Activated naive CD8-positive, alpha-beta T cell treated with anti-CD3 and anti-CD28 coated beads, Interleukin-2, amount 10 ng/mL, durations not matched to agents 7 days and 5 days (primary cell): ENCODE results near the gene ATRIP. TPM values are rescaled to one million over a fixed set of nuclear protein-coding genes. Genes with fewer than 3 reads are reported as not detected.
"Not testable (repeated sequence)": the region's sequence is repeated elsewhere in the genome, so short reads cannot be mapped to it uniquely, and the experiment has no call there.

Experiments
- ATAC-seq: fragments of 150-1000 bp; cut with Tn5 transposase; one replicate; pipeline ENCODE4 v1.10.0; 2021; ENCODE audit warnings: low read depth, moderate library complexity
- POLR2A ChIA-PET: fragments of 350-600 bp; sonication (Branson Sonifier 250); formaldehyde crosslinking; loops from one replicate; lab custom pipeline; 2021; ENCODE audit warnings: antibody characterized with exemption; lab: Charles Lee
- DNase-seq: peaks from one replicate; pipeline ENCODE4 v3.0.0; 2021
- H3K27ac Mint-ChIP-seq: one replicate; pipeline ENCODE4 v1.8.0; 2022; ENCODE audit warnings: mild to moderate bottlenecking, mixed read lengths
- H3K27me3 Mint-ChIP-seq: one replicate; pipeline ENCODE4 v1.8.0; 2022; ENCODE audit warnings: mild to moderate bottlenecking, moderate library complexity, mixed read lengths
- H3K36me3 Mint-ChIP-seq: one replicate; pipeline ENCODE4 v1.8.0; 2021; ENCODE audit warnings: mild to moderate bottlenecking, mixed read lengths
- H3K4me1 Mint-ChIP-seq: one replicate; pipeline ENCODE4 v1.8.0; 2021; ENCODE audit warnings: mixed read lengths
- H3K4me3 Mint-ChIP-seq: one replicate; pipeline ENCODE4 v1.8.0; 2022; ENCODE audit warnings: mild to moderate bottlenecking, moderate library complexity, mixed read lengths
- H3K9me3 Mint-ChIP-seq: one replicate; pipeline ENCODE4 v1.8.0; 2021; ENCODE audit warnings: mixed read lengths
- total RNA-seq, 2 experiments: library from RNA; stranded (reverse); gene quantifications; one replicate each; pipeline ENCODE4 v1.2.3, GENCODE V29; 2021

ATRIP gene
- total RNA-seq, 2 experiments from 2014 or later, result 17.0 to 19.9 TPM

- Mint-ChIP-seq H3K27ac (no peak overlapping the region), H3K36me3 (peaks cover 10% of the 10 kb centered on the region), H3K9me3 (no peaks in the 10 kb centered on the region), H3K27me3 (no peaks in the 10 kb centered on the region), H3K4me1 (peaks cover 40% of the 10 kb centered on the region), H3K4me3 (peak overlapping the region; percentile 99)
- POLR2A ChIA-PET, result interaction anchor here (1.2 to 3.4 kb wide), 3 partner anchors 22 to 62 kb away, joined by 3 to 18 read pairs (median 3); no protein-coding TSS in a partner anchor
- ATAC-seq, result no peak
- DNase-seq, result peak; percentile 4
Measured at GRCh38 chr3:48441940-48442339, 4.6 kb upstream of the ATRIP start.

- DNase-seq (no peak), ATAC-seq (no peak)
- H3K27ac Mint-ChIP-seq, result peak overlapping the region; percentile 95
- no peaks in the 10 kb centered on the region for H3K27me3 Mint-ChIP-seq
- POLR2A ChIA-PET, result interaction anchor here (0.6 to 5.0 kb wide), 11 partner anchors 10 to 177 kb away, joined by 3 to 57 read pairs (median 5); a partner anchor contains a TSS
- H3K36me3 Mint-ChIP-seq, result peaks cover 19% of the 10 kb centered on the region
- H3K4me3 Mint-ChIP-seq, result peak overlapping the region; percentile 95
- H3K9me3 Mint-ChIP-seq, result no peaks in the 10 kb centered on the region
- H3K4me1 Mint-ChIP-seq, result peaks cover 38% of the 10 kb centered on the region
Measured at GRCh38 chr3:48445277-48445882, 1.2 kb upstream of the ATRIP start.

GRCh38 chr3:48446043-48446424, 503 bp upstream of the ATRIP start:
- Mint-ChIP-seq H3K36me3 (peaks cover 17% of the 10 kb centered on the region), H3K4me1 (peaks cover 38% of the 10 kb centered on the region), H3K27me3 (no peaks in the 10 kb centered on the region), H3K27ac (peak overlapping the region; percentile 95), H3K4me3 (peak overlapping the region; percentile 95), H3K9me3 (no peaks in the 10 kb centered on the region)
- DNase-seq (no peak), ATAC-seq (no peak)
- POLR2A ChIA-PET, result interaction anchor here (0.6 to 5.0 kb wide), 21 partner anchors 10 to 205 kb away, joined by 3 to 57 read pairs (median 5); partner anchors contain the start of genes PFKFB4, SHISA5 and ZNF589

- Mint-ChIP-seq H3K9me3 (no peaks in the 10 kb centered on the region), H3K36me3 (peaks cover 24% of the 10 kb centered on the region), H3K27ac (no peak overlapping the region), H3K4me1 (peaks cover 17% of the 10 kb centered on the region), H3K27me3 (no peaks in the 10 kb centered on the region), H3K4me3 (no peak overlapping the region)
- DNase-seq (peak; percentile 2), ATAC-seq (no peak)
- POLR2A ChIA-PET, result no interaction called here
Measured at GRCh38 chr3:48451270-48451669, 4.7 kb downstream of the ATRIP start.

GRCh38 chr3:48456456-48456855, 9.9 kb downstream of the ATRIP start:
- ATAC-seq (no peak), DNase-seq (no peak)
- H3K36me3 Mint-ChIP-seq, result peaks cover 26% of the 10 kb centered on the region
- no peak overlapping the region for H3K4me3 Mint-ChIP-seq
- no peaks in the 10 kb centered on the region for H3K9me3 Mint-ChIP-seq
- H3K4me1 Mint-ChIP-seq, result peaks cover 18% of the 10 kb centered on the region
- POLR2A ChIA-PET, result interaction anchor here (1.1 to 2.3 kb wide), 3 partner anchors 9 to 17 kb away, joined by 4 to 13 read pairs (median 7); partner anchors contain the start of genes ATRIP, CCDC51 and TMA7
- H3K27ac Mint-ChIP-seq, result no peak overlapping the region
- H3K27me3 Mint-ChIP-seq, result no peaks in the 10 kb centered on the region

GRCh38 chr3:48459331-48459730, 12.8 kb downstream of the ATRIP start:
- peaks cover 17% of the 10 kb centered on the region for H3K4me1 Mint-ChIP-seq
- POLR2A ChIA-PET, result no interaction called here

GRCh38 chr3:48459773-48460516, 13.4 kb downstream of the ATRIP start:
- Mint-ChIP-seq H3K27me3 (no peaks in the 10 kb centered on the region), H3K4me3 (no peak overlapping the region), H3K4me1 (peaks cover 17% of the 10 kb centered on the region), H3K9me3 (no peaks in the 10 kb centered on the region), H3K27ac (peak overlapping the region; percentile 67), H3K36me3 (peaks cover 18% of the 10 kb centered on the region)
- ATAC-seq (no peak), DNase-seq (peak; percentile 14)
- POLR2A ChIA-PET, result interaction anchor here (1.5 kb wide), 1 partner anchor 21 kb away, joined by 7 read pairs; the partner anchor contains the start of gene CCDC51

More at GRCh38 chr3:48459331-48459730, 12.8 kb downstream of the ATRIP start:
- ATAC-seq (no peak), DNase-seq (no peak)
- Mint-ChIP-seq H3K27ac (no peak overlapping the region), H3K9me3 (no peaks in the 10 kb centered on the region), H3K27me3 (no peaks in the 10 kb centered on the region), H3K4me3 (no peak overlapping the region), H3K36me3 (peaks cover 21% of the 10 kb centered on the region)

GRCh38 chr3:48460517-48460902, 14.0 kb downstream of the ATRIP start:
- DNase-seq (peak; percentile 8), ATAC-seq (no peak)
- H3K27me3 Mint-ChIP-seq, result no peaks in the 10 kb centered on the region
- peak overlapping the region; percentile 67 for H3K27ac Mint-ChIP-seq
- peaks cover 22% of the 10 kb centered on the region for H3K4me1 Mint-ChIP-seq
- POLR2A ChIA-PET, result interaction anchor here (1.5 kb wide), 1 partner anchor 21 kb away, joined by 7 read pairs; the partner anchor contains the start of gene CCDC51
- H3K36me3 Mint-ChIP-seq, result peaks cover 16% of the 10 kb centered on the region
- H3K9me3 Mint-ChIP-seq, result no peaks in the 10 kb centered on the region
- peak overlapping the region; percentile 4 for H3K4me3 Mint-ChIP-seq

- POLR2A ChIA-PET, result interaction anchor here (1.1 to 1.4 kb wide), 3 partner anchors 10 to 22 kb away, joined by 3 to 7 read pairs (median 4); partner anchors contain the start of gene CCDC51
- not testable (repeated sequence) for ATAC-seq, H3K9me3 Mint-ChIP-seq
Measured at GRCh38 chr3:48461767-48462166, 15.2 kb downstream of the ATRIP start.

GRCh38 chr3:48463703-48464102, 17.2 kb downstream of the ATRIP start:
- POLR2A ChIA-PET, result interaction anchor here (0.5 to 2.0 kb wide), 4 partner anchors 9 to 29 kb away, joined by 3 to 18 read pairs (median 6); partner anchors contain the start of genes ATRIP, CCDC51 and TMA7
- H3K36me3 Mint-ChIP-seq, result peaks cover 30% of the 10 kb centered on the region
- DNase-seq, result peak; percentile 17

More at GRCh38 chr3:48461767-48462166, 15.2 kb downstream of the ATRIP start:
- Mint-ChIP-seq H3K36me3 (peaks cover 19% of the 10 kb centered on the region), H3K4me1 (peaks cover 25% of the 10 kb centered on the region)
- not testable (repeated sequence) for H3K4me3 Mint-ChIP-seq, H3K27me3 Mint-ChIP-seq, H3K27ac Mint-ChIP-seq
- DNase-seq, result peak; percentile 2

GRCh38 chr3:48464713-48465221, 18.2 kb downstream of the ATRIP start:
- Mint-ChIP-seq H3K4me3 (no peak overlapping the region), H3K4me1 (peaks cover 43% of the 10 kb centered on the region), H3K27ac (no peak overlapping the region), H3K9me3 (no peaks in the 10 kb centered on the region), H3K36me3 (peaks cover 36% of the 10 kb centered on the region), H3K27me3 (no peaks in the 10 kb centered on the region)
- ATAC-seq, result no peak
- POLR2A ChIA-PET, result interaction anchor here (1.0 to 2.6 kb wide), 3 partner anchors 9 to 42 kb away, joined by 3 to 18 read pairs (median 16); partner anchors contain the start of genes CCDC51 and TMA7
- no peak for DNase-seq

More at GRCh38 chr3:48463703-48464102, 17.2 kb downstream of the ATRIP start:
- H3K4me3 Mint-ChIP-seq, result no peak overlapping the region
- no peaks in the 10 kb centered on the region for H3K9me3 Mint-ChIP-seq
- no peaks in the 10 kb centered on the region for H3K27me3 Mint-ChIP-seq
- no peak overlapping the region for H3K27ac Mint-ChIP-seq
- ATAC-seq, result no peak
- H3K4me1 Mint-ChIP-seq, result peaks cover 36% of the 10 kb centered on the region

GRCh38 chr3:48465237-48465530, 18.6 kb downstream of the ATRIP start:
- POLR2A ChIA-PET, result interaction anchor here (1.0 to 2.6 kb wide), 4 partner anchors 8 to 165 kb away, joined by 3 to 16 read pairs (median 6); no protein-coding TSS in a partner anchor
- DNase-seq (no peak), ATAC-seq (no peak)
- Mint-ChIP-seq H3K4me1 (peaks cover 43% of the 10 kb centered on the region), H3K4me3 (peak overlapping the region; percentile 97), H3K36me3 (peaks cover 38% of the 10 kb centered on the region), H3K27ac (peak overlapping the region; percentile 98), H3K27me3 (no peaks in the 10 kb centered on the region), H3K9me3 (no peaks in the 10 kb centered on the region)
